Thyroid gland (tissue), 4 donors: Measurements from ENCODE around the gene ARRDC4.

ENCODE experiments used
- POLR2A ChIP-seq, 2 donors: fragments of 450-650 bp; IDR thresholded peaks; one replicate each; pipeline ENCODE4 v1.6.1; 2017; ENCODE audit warnings: antibody characterized with exemption in 2 of 2, mild to moderate bottlenecking in 2 of 2, moderate library complexity in 1 of 2
- TF ChIP-seq, protein P1 (sequence below), 6 experiments: fragments of 200-600 bp in 3 of 6; fragments of 450-650 bp in 3 of 6; sonication (generic) in 3 of 6; IDR thresholded peaks; one replicate each; pipeline ENCODE4 v1.5.1; 2016 to 2019; ENCODE audit warnings: antibody characterized with exemption in 6 of 6, mild to moderate bottlenecking in 2 of 6, inconsistent platforms in 1 of 6, moderate library complexity in 1 of 6

DNA sequence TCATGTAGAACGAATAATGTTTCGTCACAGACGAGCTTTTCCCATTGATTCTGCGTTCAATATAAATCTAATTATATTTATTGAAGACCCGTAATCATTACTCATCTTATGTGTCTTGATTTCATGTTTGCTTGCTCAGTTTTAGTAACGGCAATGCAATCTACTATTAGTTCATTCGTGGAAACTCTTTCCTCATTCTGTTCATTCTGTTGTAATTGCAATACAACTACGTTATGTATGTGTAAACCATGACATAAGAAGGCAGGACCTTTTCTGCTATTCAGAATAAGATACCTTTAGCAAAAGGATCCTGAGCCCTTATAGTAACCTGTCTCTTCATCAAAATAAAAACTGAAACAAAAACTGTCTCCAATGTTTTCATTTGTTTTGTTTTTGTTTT lies 6.8 kb upstream of the ARRDC4 start:
- TF ChIP-seq, protein P1, sequence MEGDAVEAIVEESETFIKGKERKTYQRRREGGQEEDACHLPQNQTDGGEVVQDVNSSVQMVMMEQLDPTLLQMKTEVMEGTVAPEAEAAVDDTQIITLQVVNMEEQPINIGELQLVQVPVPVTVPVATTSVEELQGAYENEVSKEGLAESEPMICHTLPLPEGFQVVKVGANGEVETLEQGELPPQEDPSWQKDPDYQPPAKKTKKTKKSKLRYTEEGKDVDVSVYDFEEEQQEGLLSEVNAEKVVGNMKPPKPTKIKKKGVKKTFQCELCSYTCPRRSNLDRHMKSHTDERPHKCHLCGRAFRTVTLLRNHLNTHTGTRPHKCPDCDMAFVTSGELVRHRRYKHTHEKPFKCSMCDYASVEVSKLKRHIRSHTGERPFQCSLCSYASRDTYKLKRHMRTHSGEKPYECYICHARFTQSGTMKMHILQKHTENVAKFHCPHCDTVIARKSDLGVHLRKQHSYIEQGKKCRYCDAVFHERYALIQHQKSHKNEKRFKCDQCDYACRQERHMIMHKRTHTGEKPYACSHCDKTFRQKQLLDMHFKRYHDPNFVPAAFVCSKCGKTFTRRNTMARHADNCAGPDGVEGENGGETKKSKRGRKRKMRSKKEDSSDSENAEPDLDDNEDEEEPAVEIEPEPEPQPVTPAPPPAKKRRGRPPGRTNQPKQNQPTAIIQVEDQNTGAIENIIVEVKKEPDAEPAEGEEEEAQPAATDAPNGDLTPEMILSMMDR (IDR thresholded peaks at IDR 0.05): no peak
- no peak for TF ChIP-seq POLR2A (IDR thresholded peaks at IDR 0.05)
